GM21447 (cell line): ENCODE results near the gene FYN.

Experiments used
- ATAC-seq: cut with Tn5 transposase; IDR thresholded peaks from one replicate; pipeline ENCODE4 v1.9.1; 2021; ENCODE audit not compliant: unreplicated experiment

Gene FYN

GRCh38 chr6:111809766-111810165, 63.5 kb downstream of the FYN start:
- ATAC-seq: no peak

GRCh38 chr6:111809264-111809663, 64.0 kb downstream of the FYN start:
- ATAC-seq: no peak

- no peak for ATAC-seq
Measured at GRCh38 chr6:111808493-111808892, 64.8 kb downstream of the FYN start.

GRCh38 chr6:111806561-111807497, 66.4 kb downstream of the FYN start:
- ATAC-seq: no peak

GRCh38 chr6:111806165-111806547, 67.1 kb downstream of the FYN start:
- ATAC-seq: no peak

GRCh38 chr6:111805511-111806164, 67.6 kb downstream of the FYN start:
- peak; percentile 48 for ATAC-seq

- ATAC-seq: peak; percentile 49
Measured at GRCh38 chr6:111804627-111805235, 68.5 kb downstream of the FYN start.

GRCh38 chr6:111803804-111804203, 69.4 kb downstream of the FYN start:
- no peak for ATAC-seq

- no peak for ATAC-seq
Measured at GRCh38 chr6:111803371-111803770, 69.9 kb downstream of the FYN start.

- ATAC-seq: no peak
Measured at GRCh38 chr6:111802720-111803330, 70.4 kb downstream of the FYN start.

GRCh38 chr6:111802015-111802414, 71.2 kb downstream of the FYN start:
- no peak for ATAC-seq

- no peak for ATAC-seq
Measured at GRCh38 chr6:111800821-111801220, 72.4 kb downstream of the FYN start.

GRCh38 chr6:111800259-111800765, 72.9 kb downstream of the FYN start:
- no peak for ATAC-seq

- no peak for ATAC-seq
Measured at GRCh38 chr6:111799576-111800258, 73.5 kb downstream of the FYN start.

GRCh38 chr6:111798281-111798725, 74.9 kb downstream of the FYN start:
- no peak for ATAC-seq

GRCh38 chr6:111796310-111796918, 76.8 kb downstream of the FYN start:
- no peak for ATAC-seq

GRCh38 chr6:111795558-111795957, 77.7 kb downstream of the FYN start:
- no peak for ATAC-seq

- ATAC-seq: no peak
Measured at GRCh38 chr6:111794727-111795452, 78.4 kb downstream of the FYN start.

- ATAC-seq: no peak
Measured at GRCh38 chr6:111794300-111794699, 79.0 kb downstream of the FYN start.
